ENCODE results near the gene ZNF524. TPM values are rescaled to one million over a fixed set of nuclear protein-coding genes. Genes with fewer than 3 reads are reported as not detected.

The ZNF524 gene
- total and polyA plus RNA-seq, 4 donors, result 12.6 to 62.5 (median 28.2) TPM

DNA sequence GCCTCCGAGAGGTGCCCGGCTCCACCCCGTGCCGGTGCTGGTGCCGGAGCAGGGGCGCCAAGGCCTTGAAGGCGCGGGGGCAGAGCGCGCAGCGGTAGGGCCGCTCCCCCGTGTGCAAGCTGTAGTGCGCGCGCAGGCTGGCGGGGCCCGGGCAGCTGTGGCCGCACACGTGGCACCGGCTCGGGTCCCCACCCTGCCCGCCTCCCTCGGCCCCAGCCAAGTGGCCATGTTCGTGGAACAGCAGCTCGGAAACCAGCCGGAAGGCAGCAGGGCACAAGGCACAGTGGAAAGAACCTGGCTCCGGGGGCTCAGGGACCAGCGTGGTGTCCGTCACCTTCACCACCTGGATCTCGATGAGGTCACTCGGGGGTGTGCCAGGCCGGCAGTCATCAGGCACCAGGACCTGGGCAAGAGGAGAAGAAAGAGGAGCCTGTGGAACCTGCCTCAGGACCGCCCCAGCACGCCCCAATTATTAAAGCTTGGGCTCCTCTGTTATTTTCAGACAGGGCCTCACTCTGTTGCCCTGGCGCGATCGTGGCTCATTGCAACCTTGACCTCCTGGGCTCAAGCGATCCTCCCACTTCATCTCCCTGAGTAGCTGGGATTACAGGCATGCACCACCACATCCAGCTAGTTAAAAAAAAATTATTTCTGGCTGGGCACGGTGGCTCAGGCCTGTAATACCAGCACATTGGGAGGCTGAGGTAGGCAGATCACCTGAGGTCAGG is 22.3 kb downstream of the ZNF524 start:
- H3K9ac ChIP-seq (ENCODE audit: insufficient read depth in 1 of 2, low read length in 2 of 2), result no peak overlapping the region
- ATAC-seq (ENCODE audit: insufficient read depth, low FRiP score), result no peak
- peaks cover 3 to 27% (median 8%) of the 10 kb centered on the region in 5 donors for H3K4me1 ChIP-seq (ENCODE audit: control insufficient read depth in 5 of 5, insufficient read depth in 5 of 5, low read length in 5 of 5)
- H3K27me3 ChIP-seq (ENCODE audit: control insufficient read depth in 3 of 3, insufficient read depth in 3 of 3, low read length in 2 of 3), result no peaks in the 10 kb centered on the region
- no peak for DNase-seq
- peaks cover 3 to 22% (median 7%) of the 10 kb centered on the region in 4 donors for H3K36me3 ChIP-seq (ENCODE audit: control insufficient read depth in 4 of 4, insufficient read depth in 4 of 4, low read length in 4 of 4)
- TF ChIP-seq, protein P1, sequence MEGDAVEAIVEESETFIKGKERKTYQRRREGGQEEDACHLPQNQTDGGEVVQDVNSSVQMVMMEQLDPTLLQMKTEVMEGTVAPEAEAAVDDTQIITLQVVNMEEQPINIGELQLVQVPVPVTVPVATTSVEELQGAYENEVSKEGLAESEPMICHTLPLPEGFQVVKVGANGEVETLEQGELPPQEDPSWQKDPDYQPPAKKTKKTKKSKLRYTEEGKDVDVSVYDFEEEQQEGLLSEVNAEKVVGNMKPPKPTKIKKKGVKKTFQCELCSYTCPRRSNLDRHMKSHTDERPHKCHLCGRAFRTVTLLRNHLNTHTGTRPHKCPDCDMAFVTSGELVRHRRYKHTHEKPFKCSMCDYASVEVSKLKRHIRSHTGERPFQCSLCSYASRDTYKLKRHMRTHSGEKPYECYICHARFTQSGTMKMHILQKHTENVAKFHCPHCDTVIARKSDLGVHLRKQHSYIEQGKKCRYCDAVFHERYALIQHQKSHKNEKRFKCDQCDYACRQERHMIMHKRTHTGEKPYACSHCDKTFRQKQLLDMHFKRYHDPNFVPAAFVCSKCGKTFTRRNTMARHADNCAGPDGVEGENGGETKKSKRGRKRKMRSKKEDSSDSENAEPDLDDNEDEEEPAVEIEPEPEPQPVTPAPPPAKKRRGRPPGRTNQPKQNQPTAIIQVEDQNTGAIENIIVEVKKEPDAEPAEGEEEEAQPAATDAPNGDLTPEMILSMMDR (IDR thresholded peaks at IDR 0.05; ENCODE audit: control extremely low read depth, extremely low read depth), result no peak
- no peaks in the 10 kb centered on the region for H3K9me3 ChIP-seq (ENCODE audit: control insufficient read depth in 4 of 4, insufficient read depth in 3 of 4, low read length in 3 of 4)
- no peak overlapping the region for H3K4me3 ChIP-seq
- WGBS, 2 donors, result 96% methylated on average over 39 to 40 of the region's 40 CpGs
- no peak overlapping the region for H3K27ac ChIP-seq (ENCODE audit: low read depth in 1 of 2, low read length in 1 of 2)

DNA sequence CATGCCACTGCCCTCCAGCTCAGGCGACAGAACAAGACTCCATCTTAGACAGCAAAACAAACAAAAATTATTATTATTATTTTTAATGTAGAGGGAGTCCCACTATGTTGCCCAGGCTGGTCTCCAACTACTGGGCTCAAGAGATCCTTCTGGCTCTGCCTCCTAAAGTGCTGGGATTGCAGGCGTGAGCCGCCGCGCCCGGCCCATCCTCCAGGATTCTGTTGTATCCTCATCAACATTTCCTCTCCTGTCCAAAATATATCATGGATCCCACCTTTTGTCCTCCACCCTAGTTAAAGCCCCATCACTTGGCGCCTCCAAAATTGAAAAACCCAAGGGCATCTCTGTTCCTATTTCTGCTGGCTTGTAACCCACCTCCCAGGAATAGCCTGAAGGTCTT is 23.0 kb downstream of the ZNF524 start:
- TF ChIP-seq, protein P1 (IDR thresholded peaks at IDR 0.05; ENCODE audit: control extremely low read depth, extremely low read depth), result no peak
- Histone ChIP-seq H3K27ac (ENCODE audit: low read depth in 1 of 2, low read length in 1 of 2) (peak overlapping the region in 1 of 2 donors; percentile 26), H3K4me1 (ENCODE audit: control insufficient read depth in 5 of 5, insufficient read depth in 5 of 5, low read length in 5 of 5) (peaks cover 3 to 27% (median 8%) of the 10 kb centered on the region in 5 donors), H3K4me3 (no peak overlapping the region), H3K9ac (ENCODE audit: insufficient read depth in 1 of 2, low read length in 2 of 2) (peak overlapping the region in 1 of 2 donors; percentile 23), H3K27me3 (ENCODE audit: control insufficient read depth in 3 of 3, insufficient read depth in 3 of 3, low read length in 2 of 3) (no peaks in the 10 kb centered on the region), H3K36me3 (ENCODE audit: control insufficient read depth in 4 of 4, insufficient read depth in 4 of 4, low read length in 4 of 4) (peaks cover 3 to 19% (median 4%) of the 10 kb centered on the region in 4 donors), H3K9me3 (ENCODE audit: control insufficient read depth in 4 of 4, insufficient read depth in 3 of 4, low read length in 3 of 4) (no peaks in the 10 kb centered on the region)
- WGBS, 2 donors, result 97 to 98% methylated on average over 7 of the region's 7 CpGs
- no peak for ATAC-seq (ENCODE audit: insufficient read depth, low FRiP score)
- no peak for DNase-seq

DNA sequence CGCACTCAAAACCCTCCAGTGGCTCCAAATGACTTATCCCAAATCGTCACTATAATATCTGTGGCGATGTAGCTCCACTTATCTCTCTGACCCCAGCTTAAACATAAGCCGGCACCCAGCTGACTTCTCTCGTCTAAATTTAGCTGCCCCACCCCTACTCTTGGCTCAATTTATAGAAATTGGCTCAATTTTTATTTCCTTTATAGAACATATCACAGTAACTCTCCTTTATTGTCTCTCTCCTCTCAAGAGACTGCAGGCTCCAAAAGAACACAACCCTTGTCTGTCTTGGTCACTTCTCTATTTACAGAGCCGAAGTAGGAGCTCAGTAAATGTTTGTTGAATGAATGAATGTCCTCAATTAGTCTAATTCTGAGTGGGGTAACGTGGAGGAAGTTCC is 23.5 kb downstream of the ZNF524 start:
- Histone ChIP-seq H3K9me3 (ENCODE audit: control insufficient read depth in 4 of 4, insufficient read depth in 3 of 4, low read length in 3 of 4) (no peaks in the 10 kb centered on the region), H3K9ac (ENCODE audit: insufficient read depth in 1 of 2, low read length in 2 of 2) (peak overlapping the region in 1 of 2 donors; percentile 71), H3K4me1 (ENCODE audit: control insufficient read depth in 5 of 5, insufficient read depth in 5 of 5, low read length in 5 of 5) (peaks cover 3 to 25% (median 8%) of the 10 kb centered on the region in 5 donors), H3K27ac (ENCODE audit: low read depth in 1 of 2, low read length in 1 of 2) (peak overlapping the region; percentile 32 to 67), H3K36me3 (ENCODE audit: control insufficient read depth in 4 of 4, insufficient read depth in 4 of 4, low read length in 4 of 4) (peaks cover 3 to 19% (median 4%) of the 10 kb centered on the region in 4 donors), H3K4me3 (peak overlapping the region; percentile 17), H3K27me3 (ENCODE audit: control insufficient read depth in 3 of 3, insufficient read depth in 3 of 3, low read length in 2 of 3) (no peaks in the 10 kb centered on the region)
- DNase-seq (peak in 1 of 3 donors; percentile 10), ATAC-seq (ENCODE audit: insufficient read depth, low FRiP score) (no peak)
- WGBS, 2 donors, result 55 to 79% methylated on average over 7 of the region's 7 CpGs
- TF ChIP-seq, protein P1 (IDR thresholded peaks at IDR 0.05; ENCODE audit: control extremely low read depth, extremely low read depth), result no peak

All from lung (tissue), 12 donors.